ENCODE data around the gene DEFB127. TPM values are rescaled to one million over a fixed set of nuclear protein-coding genes. Genes with fewer than 3 reads are reported as not detected.
"Not testable (repeated sequence)": the region's sequence is repeated elsewhere in the genome, so short reads cannot be mapped to it uniquely, and the experiment has no call there.

Gene DEFB127
- polyA plus RNA-seq (2012; ENCODE audit: low read depth, missing spikeins) = not detected

GRCh38 chr20:157154-157553 lies at the start of gene DEFB127:
TSS of gene DEFB127 (plus strand) at chr20:157454. CDS start at chr20:157545, 91 bp downstream.
- FAIRE-seq (no peak), DNase-seq (ENCODE audit: insufficient read length, low spot score) (no peak)
- TF ChIP-seq POLR2A (IDR thresholded peaks at IDR 0.05; ENCODE audit: low read depth, low read length) = no peak
- no peak for TF ChIP-seq PAX5 (IDR thresholded peaks at IDR 0.05; ENCODE audit: insufficient read depth, low read length, severe bottlenecking)
- TF ChIP-seq POU2F2 (IDR thresholded peaks at IDR 0.05; ENCODE audit: low read depth, low read length) = no peak
- no peak for TF ChIP-seq POLR2AphosphoS5 (IDR thresholded peaks at IDR 0.05; ENCODE audit: low read depth, low read length)
- TF ChIP-seq SPI1 (IDR thresholded peaks at IDR 0.05; ENCODE audit: low read depth, low read length) = no peak

GRCh38 chr20:112396-112795 lies 44.9 kb upstream of the DEFB127 start:
- no peak for FAIRE-seq
- no peak for DNase-seq (ENCODE audit: insufficient read length, low spot score)
- TF ChIP-seq SPI1 (IDR thresholded peaks at IDR 0.05; ENCODE audit: low read depth, low read length) (no peak), PAX5 (IDR thresholded peaks at IDR 0.05; ENCODE audit: insufficient read depth, low read length, severe bottlenecking) (no peak), POLR2AphosphoS5 (IDR thresholded peaks at IDR 0.05; ENCODE audit: low read depth, low read length) (no peak), POU2F2 (IDR thresholded peaks at IDR 0.05; ENCODE audit: low read depth, low read length) (no peak), TAF1 (IDR thresholded peaks at IDR 0.05; ENCODE audit: low read depth, low read length) (no peak), POLR2A (IDR thresholded peaks at IDR 0.05; ENCODE audit: low read depth, low read length) (no peak)

GRCh38 chr20:117518-117917 lies 39.7 kb upstream of the DEFB127 start:
- DNase-seq (ENCODE audit: insufficient read length, low spot score) (no peak), FAIRE-seq (no peak)
- TF ChIP-seq TAF1 (IDR thresholded peaks at IDR 0.05; ENCODE audit: low read depth, low read length) (no peak), PAX5 (IDR thresholded peaks at IDR 0.05; ENCODE audit: insufficient read depth, low read length, severe bottlenecking) (no peak), POU2F2 (IDR thresholded peaks at IDR 0.05; ENCODE audit: low read depth, low read length) (no peak), SPI1 (IDR thresholded peaks at IDR 0.05; ENCODE audit: low read depth, low read length) (no peak)

GRCh38 chr20:129786-130323 lies 27.4 kb upstream of the DEFB127 start:
- FAIRE-seq; DNase-seq (ENCODE audit: insufficient read length, low spot score): not testable (repeated sequence)

- FAIRE-seq (no peak), DNase-seq (ENCODE audit: insufficient read length, low spot score) (no peak)
- TF ChIP-seq POLR2AphosphoS5 (IDR thresholded peaks at IDR 0.05; ENCODE audit: low read depth, low read length) = no peak
- TF ChIP-seq TAF1 (IDR thresholded peaks at IDR 0.05; ENCODE audit: low read depth, low read length) = no peak
- TF ChIP-seq PAX5 (IDR thresholded peaks at IDR 0.05; ENCODE audit: insufficient read depth, low read length, severe bottlenecking) = no peak
- TF ChIP-seq POLR2A (IDR thresholded peaks at IDR 0.05; ENCODE audit: low read depth, low read length) = no peak
Measured at GRCh38 chr20:137668-138490, 19.4 kb upstream of the DEFB127 start.

GRCh38 chr20:142290-142689 lies 15.0 kb upstream of the DEFB127 start, which contains the start of gene DEFB126:
TSS of gene DEFB126 (plus strand) at chr20:142590. CDS start at chr20:142629, 39 bp downstream.
- no peak for TF ChIP-seq POLR2AphosphoS5 (IDR thresholded peaks at IDR 0.05; ENCODE audit: low read depth, low read length)
- no peak for TF ChIP-seq POLR2A (IDR thresholded peaks at IDR 0.05; ENCODE audit: low read depth, low read length)
- no peak for TF ChIP-seq SPI1 (IDR thresholded peaks at IDR 0.05; ENCODE audit: low read depth, low read length)
- no peak for TF ChIP-seq TAF1 (IDR thresholded peaks at IDR 0.05; ENCODE audit: low read depth, low read length)
- no peak for TF ChIP-seq PAX5 (IDR thresholded peaks at IDR 0.05; ENCODE audit: insufficient read depth, low read length, severe bottlenecking)
- no peak for TF ChIP-seq POU2F2 (IDR thresholded peaks at IDR 0.05; ENCODE audit: low read depth, low read length)
- DNase-seq (ENCODE audit: insufficient read length, low spot score) (no peak), FAIRE-seq (no peak)

GRCh38 chr20:145877-146276 lies 11.4 kb upstream of the DEFB127 start:
- DNase-seq (ENCODE audit: insufficient read length, low spot score) (no peak), FAIRE-seq (no peak)
- TF ChIP-seq SPI1 (IDR thresholded peaks at IDR 0.05; ENCODE audit: low read depth, low read length) = no peak
- no peak for TF ChIP-seq TAF1 (IDR thresholded peaks at IDR 0.05; ENCODE audit: low read depth, low read length)

GRCh38 chr20:152131-152530 lies 5.1 kb upstream of the DEFB127 start:
- DNase-seq (ENCODE audit: insufficient read length, low spot score) (no peak), FAIRE-seq (no peak)
- TF ChIP-seq POU2F2 (IDR thresholded peaks at IDR 0.05; ENCODE audit: low read depth, low read length) (no peak), POLR2A (IDR thresholded peaks at IDR 0.05; ENCODE audit: low read depth, low read length) (no peak), SPI1 (IDR thresholded peaks at IDR 0.05; ENCODE audit: low read depth, low read length) (no peak), TAF1 (IDR thresholded peaks at IDR 0.05; ENCODE audit: low read depth, low read length) (no peak), PAX5 (IDR thresholded peaks at IDR 0.05; ENCODE audit: insufficient read depth, low read length, severe bottlenecking) (no peak), POLR2AphosphoS5 (IDR thresholded peaks at IDR 0.05; ENCODE audit: low read depth, low read length) (no peak)

- TF ChIP-seq POU2F2 (IDR thresholded peaks at IDR 0.05; ENCODE audit: low read depth, low read length) (no peak), PAX5 (IDR thresholded peaks at IDR 0.05; ENCODE audit: insufficient read depth, low read length, severe bottlenecking) (no peak), TAF1 (IDR thresholded peaks at IDR 0.05; ENCODE audit: low read depth, low read length) (no peak), POLR2AphosphoS5 (IDR thresholded peaks at IDR 0.05; ENCODE audit: low read depth, low read length) (no peak), POLR2A (IDR thresholded peaks at IDR 0.05; ENCODE audit: low read depth, low read length) (no peak), SPI1 (IDR thresholded peaks at IDR 0.05; ENCODE audit: low read depth, low read length) (no peak)
- DNase-seq (ENCODE audit: insufficient read length, low spot score) = no peak
- FAIRE-seq = no peak
Measured at GRCh38 chr20:164618-165017, 7.4 kb downstream of the DEFB127 start.

GRCh38 chr20:168876-169275 lies 11.6 kb downstream of the DEFB127 start:
- no peak for DNase-seq (ENCODE audit: insufficient read length, low spot score)
- FAIRE-seq = no peak
- TF ChIP-seq POLR2A (IDR thresholded peaks at IDR 0.05; ENCODE audit: low read depth, low read length) (no peak), POU2F2 (IDR thresholded peaks at IDR 0.05; ENCODE audit: low read depth, low read length) (no peak), TAF1 (IDR thresholded peaks at IDR 0.05; ENCODE audit: low read depth, low read length) (no peak), PAX5 (IDR thresholded peaks at IDR 0.05; ENCODE audit: insufficient read depth, low read length, severe bottlenecking) (no peak), SPI1 (IDR thresholded peaks at IDR 0.05; ENCODE audit: low read depth, low read length) (no peak), POLR2AphosphoS5 (IDR thresholded peaks at IDR 0.05; ENCODE audit: low read depth, low read length) (no peak)
